ENCODE results near the gene DDX55.

GRCh38 chr12:123572391-123572790 is 29.5 kb upstream of the DDX55 start:
- no peak for TF ChIP-seq MAZ (IDR thresholded peaks at IDR 0.05; ENCODE audit: borderline replicate concordance, low read depth, low read length)
- no peak for TF ChIP-seq CTCF (conservative IDR thresholded peaks at IDR 0.05; ENCODE audit: low read depth, low read length)
- TF ChIP-seq ELK1 (IDR thresholded peaks at IDR 0.05; ENCODE audit: borderline replicate concordance, low read depth, low read length), result no peak
- TF ChIP-seq MAFK (IDR thresholded peaks at IDR 0.05; ENCODE audit: low read depth, low read length), result no peak
- TF ChIP-seq RCOR1 (IDR thresholded peaks at IDR 0.05; ENCODE audit: insufficient replicate concordance, low read length), result no peak
- no peak for TF ChIP-seq USF2 (IDR thresholded peaks at IDR 0.05; ENCODE audit: low read depth, low read length)
- TF ChIP-seq RFX5 (IDR thresholded peaks at IDR 0.05; ENCODE audit: low read depth, low read length), result no peak
- no peak for TF ChIP-seq POLR2A (IDR thresholded peaks at IDR 0.05; ENCODE audit: low read depth, low read length)
- TF ChIP-seq SMC3 (IDR thresholded peaks at IDR 0.05; ENCODE audit: low read depth, low read length), result no peak
- TF ChIP-seq FOS (IDR thresholded peaks at IDR 0.05; ENCODE audit: low read depth, low read length), result no peak
- no peak for TF ChIP-seq RAD21 (IDR thresholded peaks at IDR 0.05; ENCODE audit: low read length)

All from IMR-90 (cell line).